SJSA1 (cell line): ENCODE results near the gene SEPTIN10. TPM values are rescaled to one million over a fixed set of nuclear protein-coding genes. Genes with fewer than 3 reads are reported as not detected.
A peak's percentile ranks its signal among the peaks of the same experiment; 100 is the strongest.

Experiments
- DNase-seq, 2 experiments: peaks; one replicate each; pipeline ENCODE4 v3.0.0-alpha.2; 2015 to 2020; ENCODE audit warnings: low spot score in 2 of 2, low read depth in 1 of 2
- H3K27ac ChIP-seq: fragments of 250-450 bp; sonication (Bioruptor Pico); 2 replicates; pipeline ENCODE4 v1.5.1; 2020; ENCODE audit warnings: mild to moderate bottlenecking, moderate library complexity
- H3K27me3 ChIP-seq: fragments of 250-450 bp; sonication (Bioruptor Pico); replicated peaks from 2 replicates; pipeline ENCODE4 v1.5.1; 2020; ENCODE audit warnings: mild to moderate bottlenecking, moderate library complexity
- H3K36me3 ChIP-seq: fragments of 250-450 bp; sonication (Bioruptor Pico); 2 replicates; pipeline ENCODE4 v1.5.1; 2020; ENCODE audit warnings: mild to moderate bottlenecking
- H3K4me1 ChIP-seq: fragments of 250-450 bp; sonication (Bioruptor Pico); replicated peaks from 2 replicates; pipeline ENCODE4 v1.6.1; 2021; ENCODE audit warnings: mild to moderate bottlenecking
- H3K4me3 ChIP-seq: fragments of 250-450 bp; sonication (Bioruptor Pico); 2 replicates; pipeline ENCODE4 v1.5.1; 2020; ENCODE audit warnings: mild to moderate bottlenecking
- H3K9me3 ChIP-seq: fragments of 250-450 bp; sonication (Bioruptor Pico); replicated peaks from 2 replicates; pipeline ENCODE4 v1.5.1; 2020; ENCODE audit warnings: mild to moderate bottlenecking
- total RNA-seq: library from RNA; depleted of rRNA; stranded (reverse); fragments of >200 nt; shearing (Covaris generic); gene quantifications from 2 replicates; pipeline ENCODE4 v1.2.3, GENCODE V29; 2014; rRNA removed

The SEPTIN10 gene
- total RNA-seq: 99.8 and 103 TPM in 2 replicates

- DNase-seq: peak; percentile 97 to 100
- peak within 1 kb of the TSS; percentile 97 for H3K4me3 ChIP-seq
- H3K4me1 ChIP-seq: peaks cover 51% of the 10 kb centered on the region
- no peaks in the 10 kb centered on the region for H3K27me3 ChIP-seq
- peak within 1 kb of the TSS; percentile 94 for H3K27ac ChIP-seq
- H3K9me3 ChIP-seq: peaks cover 5% of the 10 kb centered on the region; the same call in 1 of the 2 replicates
- peaks cover 39% of the 10 kb centered on the region for H3K36me3 ChIP-seq
Measured at GRCh38 chr2:109613922-109614714, at the start of gene SEPTIN10, which contains the start of gene SOWAHC. SEPTIN10 (minus strand) TSS chr2:109613966; CDS start chr2:109613827, 139 bp downstream. SOWAHC (plus strand) TSS chr2:109614364; CDS start chr2:109614490, 126 bp downstream.

- no peaks in the 10 kb centered on the region for H3K36me3 ChIP-seq
- H3K27me3 ChIP-seq: peaks cover 3% of the 10 kb centered on the region; the same call in 1 of the 2 replicates
- H3K4me3 ChIP-seq: no peak overlapping the region
- H3K9me3 ChIP-seq: no peaks in the 10 kb centered on the region; the same call in 1 of the 2 replicates
- no peak overlapping the region for H3K27ac ChIP-seq
- H3K4me1 ChIP-seq: peaks cover 11% of the 10 kb centered on the region; the same call in 1 of the 2 replicates
- DNase-seq: no peak
Measured at GRCh38 chr2:109662889-109663288, 49.1 kb upstream of the SEPTIN10 start.

- no peak overlapping the region for H3K27ac ChIP-seq
- H3K4me3 ChIP-seq: no peak overlapping the region
- peak in 1 of 2 experiments; percentile 18 for DNase-seq
- H3K4me1 ChIP-seq: peaks cover 19% of the 10 kb centered on the region
- no peaks in the 10 kb centered on the region for H3K36me3 ChIP-seq
- H3K9me3 ChIP-seq: no peaks in the 10 kb centered on the region
- no peaks in the 10 kb centered on the region for H3K27me3 ChIP-seq
Measured at GRCh38 chr2:109660046-109660860, 46.5 kb upstream of the SEPTIN10 start.

GRCh38 chr2:109659396-109660045, 45.8 kb upstream of the SEPTIN10 start:
- no peak overlapping the region for H3K27ac ChIP-seq
- H3K9me3 ChIP-seq: no peaks in the 10 kb centered on the region
- no peaks in the 10 kb centered on the region for H3K27me3 ChIP-seq
- no peak overlapping the region for H3K4me3 ChIP-seq
- DNase-seq: no peak
- H3K4me1 ChIP-seq: peaks cover 23% of the 10 kb centered on the region
- H3K36me3 ChIP-seq: no peaks in the 10 kb centered on the region

- Histone ChIP-seq H3K4me1 (peaks cover 18% of the 10 kb centered on the region), H3K36me3 (no peaks in the 10 kb centered on the region), H3K27ac (0 out of 2 replicates have a peak overlapping the region, but pooled peaks have one; percentile 9), H3K9me3 (no peaks in the 10 kb centered on the region), H3K27me3 (no peaks in the 10 kb centered on the region), H3K4me3 (no peak overlapping the region)
- peak in 1 of 2 experiments; percentile 54 for DNase-seq
Measured at GRCh38 chr2:109655287-109655686, 41.5 kb upstream of the SEPTIN10 start.

- no peaks in the 10 kb centered on the region for H3K27me3 ChIP-seq
- no peaks in the 10 kb centered on the region for H3K36me3 ChIP-seq
- H3K27ac ChIP-seq: no peak overlapping the region
- no peaks in the 10 kb centered on the region for H3K9me3 ChIP-seq
- H3K4me3 ChIP-seq: no peak overlapping the region
- no peak for DNase-seq
- peaks cover 12% of the 10 kb centered on the region for H3K4me1 ChIP-seq
Measured at GRCh38 chr2:109654326-109655050, 40.7 kb upstream of the SEPTIN10 start.

- no peak overlapping the region for H3K27ac ChIP-seq
- H3K36me3 ChIP-seq: no peaks in the 10 kb centered on the region
- no peak for DNase-seq
- H3K4me3 ChIP-seq: no peak overlapping the region
- H3K4me1 ChIP-seq: peaks cover 14% of the 10 kb centered on the region
- no peaks in the 10 kb centered on the region for H3K27me3 ChIP-seq
- no peaks in the 10 kb centered on the region for H3K9me3 ChIP-seq
Measured at GRCh38 chr2:109649736-109650695, 36.2 kb upstream of the SEPTIN10 start.

GRCh38 chr2:109648041-109648527, 34.3 kb upstream of the SEPTIN10 start:
- Histone ChIP-seq H3K27me3 (no peaks in the 10 kb centered on the region), H3K27ac (no peak overlapping the region), H3K4me3 (no peak overlapping the region), H3K4me1 (peaks cover 21% of the 10 kb centered on the region), H3K9me3 (no peaks in the 10 kb centered on the region), H3K36me3 (no peaks in the 10 kb centered on the region)
- peak in 1 of 2 experiments; percentile 43 for DNase-seq

- Histone ChIP-seq H3K36me3 (no peaks in the 10 kb centered on the region), H3K4me1 (peaks cover 21% of the 10 kb centered on the region), H3K27me3 (no peaks in the 10 kb centered on the region), H3K27ac (no peak overlapping the region), H3K4me3 (no peak overlapping the region), H3K9me3 (no peaks in the 10 kb centered on the region)
- DNase-seq: no peak
Measured at GRCh38 chr2:109647636-109648035, 33.9 kb upstream of the SEPTIN10 start.

GRCh38 chr2:109646961-109647360, 33.2 kb upstream of the SEPTIN10 start:
- H3K4me1 ChIP-seq: peaks cover 21% of the 10 kb centered on the region
- no peak overlapping the region for H3K4me3 ChIP-seq
- H3K27ac ChIP-seq: no peak overlapping the region
- no peaks in the 10 kb centered on the region for H3K36me3 ChIP-seq
- peak in 1 of 2 experiments; percentile 27 for DNase-seq
- H3K27me3 ChIP-seq: no peaks in the 10 kb centered on the region
- H3K9me3 ChIP-seq: no peaks in the 10 kb centered on the region

GRCh38 chr2:109645412-109646184, 31.8 kb upstream of the SEPTIN10 start:
- Histone ChIP-seq H3K4me3 (no peak overlapping the region), H3K4me1 (peaks cover 21% of the 10 kb centered on the region), H3K27me3 (no peaks in the 10 kb centered on the region), H3K27ac (no peak overlapping the region), H3K36me3 (no peaks in the 10 kb centered on the region), H3K9me3 (no peaks in the 10 kb centered on the region)
- no peak for DNase-seq
